Esophagus muscularis mucosa (tissue), 4 donors: Measurements from ENCODE around the gene KLF15.

Source experiments
- CTCF ChIP-seq, 3 experiments: fragments of 200-600 bp in 2 of 3; fragments of 450-650 bp in 1 of 3; sonication (generic) in 2 of 3; IDR thresholded peaks; one replicate each; pipeline ENCODE4 v1.5.1; 2017 to 2019; ENCODE audit warnings: antibody characterized with exemption in 3 of 3, mild to moderate bottlenecking in 2 of 3, moderate library complexity in 1 of 3
- EP300 ChIP-seq: sonication (generic); formaldehyde crosslinking; IDR thresholded peaks from one replicate; pipeline ENCODE4 v1.6.1; 2017; ENCODE audit warnings: antibody characterized with exemption
- POLR2A ChIP-seq: fragments of 450-650 bp; IDR thresholded peaks from one replicate; pipeline ENCODE4 v1.6.1; 2017; ENCODE audit warnings: antibody characterized with exemption, moderate library complexity, mild to moderate bottlenecking, low read depth
- POLR2AphosphoS5 ChIP-seq, 2 donors: sonication (generic); formaldehyde crosslinking; IDR thresholded peaks; one replicate each; pipeline ENCODE4 v1.6.1; 2017; ENCODE audit warnings: antibody characterized with exemption in 2 of 2

DNA sequence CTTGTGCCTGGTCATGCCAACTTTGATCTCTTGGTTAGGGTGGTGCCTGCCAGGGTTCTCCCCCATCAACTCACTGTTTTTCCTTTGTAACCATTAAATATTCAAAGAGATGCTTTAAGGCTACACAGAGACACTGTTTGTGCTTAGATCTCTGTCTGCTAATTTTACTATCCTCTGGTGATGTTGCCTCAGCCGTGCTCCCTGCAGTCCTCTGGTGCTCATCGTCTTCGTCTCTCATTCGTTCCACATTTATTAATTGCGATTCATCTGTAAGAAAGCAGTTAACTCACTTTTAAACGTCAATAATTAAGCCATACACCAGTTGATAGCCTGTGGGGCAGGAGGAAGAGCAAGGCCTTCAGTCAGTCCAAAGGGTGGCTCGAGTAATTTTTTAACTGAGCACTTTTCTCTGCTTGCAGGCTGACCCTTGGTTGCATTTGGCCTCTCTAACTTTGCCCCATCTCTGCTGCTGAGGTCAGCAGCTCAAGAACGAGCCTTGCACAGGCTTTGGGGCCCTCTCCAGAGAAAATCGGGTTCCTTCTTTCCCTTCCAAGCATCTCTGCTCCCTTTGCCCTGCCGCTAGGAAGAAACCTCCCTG lies 62.9 kb downstream of the KLF15 start:
- TF ChIP-seq POLR2AphosphoS5 (IDR thresholded peaks at IDR 0.05) (no peak), CTCF (IDR thresholded peaks at IDR 0.05) (no peak), EP300 (no peak), POLR2A (no peak)
